GM12878 (cell line): ENCODE results near the gene MIPOL1.

ENCODE experiments used
- ATF3 ChIP-seq: IDR thresholded peaks from 2 replicates; pipeline ENCODE4 v1.6.1; 2011; ENCODE audit warnings: low read depth, mild to moderate bottlenecking, low read length, moderate library complexity, borderline replicate concordance; ENCODE audit errors: extremely low read depth
- EZH2 ChIP-seq: IDR thresholded peaks from 2 replicates; pipeline ENCODE4 v1.6.1; 2012; ENCODE audit warnings: low read depth, mild to moderate bottlenecking, control low read depth, inconsistent platforms, low read length, borderline replicate concordance; ENCODE audit not compliant: control insufficient read depth
- POLR2A ChIP-seq: IDR thresholded peaks from 2 replicates; pipeline ENCODE4 v1.6.1; 2011; ENCODE audit warnings: low read depth, mild to moderate bottlenecking, low read length
- PRDM15 ChIP-seq: fragments of 450-650 bp; formaldehyde crosslinking; IDR thresholded peaks from 2 replicates; pipeline ENCODE4 v1.4.0; 2020; ENCODE audit warnings: mild to moderate bottlenecking, moderate library complexity
- SIN3A ChIP-seq: IDR thresholded peaks from 2 replicates; pipeline ENCODE4 v1.6.1; 2012; ENCODE audit warnings: low read depth, low read length, improper control_type of control experiment
- SRF ChIP-seq, 2 experiments: IDR thresholded peaks; 2 replicates each; pipeline ENCODE4 v1.6.1; 2011; ENCODE audit warnings: low read depth in 2 of 2, low read length in 2 of 2, mild to moderate bottlenecking in 1 of 2, moderate library complexity in 1 of 2
- TAF1 ChIP-seq: IDR thresholded peaks from 2 replicates; pipeline ENCODE4 v1.6.1; 2011; ENCODE audit warnings: mild to moderate bottlenecking, low read depth, low read length, borderline replicate concordance
- ZNF687 ChIP-seq: fragments of 450-650 bp; IDR thresholded peaks from 2 replicates; pipeline ENCODE4 v1.6.1; 2017; ENCODE audit warnings: mild to moderate bottlenecking, moderate library complexity

- TF ChIP-seq PRDM15 (CRISPR knock-in tag) = no peak
- no peak for TF ChIP-seq TAF1
- no peak for TF ChIP-seq POLR2A
- no peak for TF ChIP-seq SRF (IDR thresholded peaks at IDR 0.05; ENCODE audit: low read depth in 2 of 2, low read length in 2 of 2)
- TF ChIP-seq ATF3 = no peak
- no peak for TF ChIP-seq SIN3A
- TF ChIP-seq ZNF687 = no peak
- no peak for TF ChIP-seq EZH2
Observed at GRCh38 chr14:37600880-37601741, 403.4 kb downstream of the MIPOL1 start.
